HG03025 (cell line): ENCODE results near the gene SNAP25.

Source experiments
- ATAC-seq: cut with Tn5 transposase; IDR thresholded peaks from one replicate; pipeline ENCODE4 v1.9.1; 2021; ENCODE audit warnings: mild to moderate bottlenecking, moderate library complexity; ENCODE audit not compliant: unreplicated experiment, low FRiP score

Gene SNAP25

DNA sequence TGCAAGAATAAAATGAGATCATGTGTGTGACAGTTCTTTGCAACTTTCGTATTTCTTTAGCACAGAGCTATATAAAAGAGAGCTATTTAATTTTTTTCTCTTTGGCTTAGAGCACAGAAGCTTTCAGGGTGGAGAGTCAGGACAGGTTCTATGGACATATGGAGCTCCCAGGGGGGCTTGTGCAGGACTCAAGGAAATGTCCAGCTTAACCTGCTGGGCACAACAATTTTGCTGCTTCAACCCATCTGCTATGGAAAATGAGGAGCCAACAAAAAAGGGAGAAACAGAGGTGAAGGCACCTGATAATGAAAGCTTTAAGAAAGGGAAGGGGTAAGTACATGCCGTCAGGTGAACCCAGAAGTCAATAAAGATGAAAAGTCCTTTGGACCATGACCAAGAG, 5.1 kb upstream of the SNAP25 start:
- no peak for ATAC-seq

DNA sequence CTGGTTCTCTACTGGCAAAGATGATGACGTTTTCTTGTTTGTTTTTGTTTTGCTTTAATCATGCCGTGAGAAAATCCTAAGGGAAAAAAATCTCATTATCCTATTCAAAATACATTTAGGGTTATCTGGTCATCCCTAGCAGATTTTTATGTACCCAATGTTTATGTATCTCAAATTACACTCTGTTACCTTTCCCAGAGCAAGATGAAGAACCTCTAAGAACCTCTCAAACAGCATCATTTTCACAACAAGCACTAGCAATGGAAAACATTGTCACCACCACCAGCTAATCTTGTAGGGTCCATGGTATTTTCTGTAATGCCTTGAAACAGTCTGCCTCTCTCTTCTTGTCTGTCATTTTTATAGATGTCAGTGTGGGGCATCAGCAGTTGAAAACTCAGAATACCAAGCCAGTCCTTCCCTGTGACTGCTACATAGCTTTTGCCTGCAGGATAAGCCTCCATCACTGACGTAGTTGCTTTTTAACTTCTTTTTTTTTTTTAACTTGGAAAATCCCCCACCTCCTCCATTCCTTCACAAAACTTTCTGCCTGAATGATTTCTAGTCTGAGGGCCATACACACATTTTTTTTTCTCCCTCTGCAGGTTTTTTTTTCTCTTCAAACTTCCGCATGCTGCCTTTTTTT, 2.4 kb upstream of the SNAP25 start:
- ATAC-seq, result no peak

DNA sequence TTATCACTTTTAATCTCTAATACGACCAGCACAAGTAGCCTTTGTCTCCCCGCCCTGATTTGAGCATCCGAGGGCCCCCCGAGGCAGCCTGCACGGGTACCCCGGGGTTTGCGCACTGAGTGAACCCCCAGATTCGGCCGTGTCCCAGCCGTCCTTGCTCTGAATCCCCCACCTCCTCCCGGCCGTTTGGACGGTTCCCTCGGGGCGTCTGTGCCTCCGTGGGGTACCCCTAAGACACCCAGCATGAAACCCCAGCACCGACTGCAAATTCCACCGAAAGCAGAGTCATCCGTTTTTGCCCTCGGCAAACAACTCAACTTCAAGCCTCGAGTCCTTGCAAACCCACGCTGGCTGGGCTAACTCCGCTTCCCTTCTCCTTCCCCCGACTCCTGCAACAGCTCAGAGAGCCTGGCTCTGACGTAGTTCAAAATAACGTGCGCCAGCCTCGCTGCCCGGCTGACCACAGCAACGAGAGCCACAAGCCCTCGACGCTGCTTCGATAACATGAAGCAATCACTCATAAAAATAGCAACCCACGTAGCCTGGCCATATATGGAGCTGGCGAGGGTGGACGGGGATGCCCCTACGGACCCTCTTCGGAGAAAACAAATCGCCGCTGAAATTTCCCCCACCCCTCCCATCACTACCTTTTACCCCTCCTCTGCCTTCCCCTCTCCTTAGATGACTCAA, 764 bp upstream of the SNAP25 start:
- ATAC-seq, result no peak

DNA sequence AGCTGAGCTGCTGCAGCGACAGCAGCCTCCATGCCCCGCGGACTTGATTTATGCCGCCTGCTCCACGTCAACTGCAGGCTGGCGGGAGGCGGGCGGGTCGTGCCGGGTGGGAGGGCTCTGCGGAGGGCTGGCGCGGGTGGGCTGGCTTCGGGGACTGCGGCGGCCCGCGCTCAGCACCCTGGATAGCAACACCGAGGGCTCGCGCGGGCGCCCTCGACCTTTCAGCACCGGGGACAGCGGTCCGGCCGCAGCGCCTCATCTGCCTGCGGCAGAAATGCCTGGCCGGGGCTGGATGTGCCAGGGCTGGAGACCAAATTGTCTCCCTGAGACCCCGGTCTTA, 792 bp downstream of the SNAP25 start:
- no peak for ATAC-seq

DNA sequence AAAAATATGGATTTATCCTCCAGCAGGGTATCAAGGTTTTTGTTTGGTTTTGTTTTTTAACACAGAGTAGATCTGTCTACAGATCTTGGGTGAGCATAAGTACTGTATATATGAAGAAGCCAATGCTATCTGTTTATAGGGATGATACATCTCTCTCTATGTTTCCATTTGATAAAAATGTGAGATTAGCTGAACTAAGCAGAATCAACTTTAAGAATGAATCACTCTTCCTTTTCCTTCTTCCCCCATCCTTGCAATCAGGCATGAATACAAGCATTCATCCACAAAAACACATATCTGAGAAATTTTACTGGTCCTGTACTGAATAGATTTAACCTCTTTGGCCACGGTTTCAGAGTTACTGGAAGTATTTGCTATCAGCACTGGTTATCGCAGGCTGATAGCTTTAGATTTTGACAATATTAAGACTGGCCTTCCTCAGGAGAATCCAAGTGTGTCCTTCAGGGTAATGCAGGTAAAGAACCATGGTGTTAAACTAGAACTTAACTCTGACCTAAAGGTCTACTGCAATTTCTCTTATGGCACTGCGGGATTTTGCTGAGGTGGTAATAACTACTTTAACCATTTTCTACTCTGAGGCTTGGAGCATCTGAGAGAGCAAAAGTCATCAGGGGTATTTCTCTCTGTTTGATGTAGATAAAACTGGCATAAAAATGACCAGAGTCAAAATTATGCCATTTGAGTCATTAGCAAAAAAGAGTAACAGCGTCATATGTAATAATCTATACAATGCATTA, 1.5 kb downstream of the SNAP25 start:
- ATAC-seq, result no peak

DNA sequence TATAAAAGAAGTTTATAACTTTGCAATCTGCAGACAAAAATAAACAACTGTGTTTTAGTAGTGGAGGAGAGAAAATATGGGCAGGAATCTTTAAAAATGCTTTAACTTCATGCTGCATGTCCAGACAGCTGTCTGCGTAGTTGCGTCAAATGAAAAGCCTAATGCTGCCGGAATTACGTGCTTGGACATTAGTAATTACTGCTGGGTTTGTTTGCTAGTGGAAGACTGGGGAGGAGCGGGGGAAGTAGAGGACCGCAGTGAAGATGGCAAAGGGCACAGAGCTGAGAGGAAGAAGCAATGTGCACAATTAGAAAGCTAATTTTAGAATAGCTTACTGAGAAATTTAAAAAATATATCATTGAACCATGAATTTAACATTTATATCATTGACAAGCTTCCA, 2.4 kb downstream of the SNAP25 start:
- no peak for ATAC-seq

DNA sequence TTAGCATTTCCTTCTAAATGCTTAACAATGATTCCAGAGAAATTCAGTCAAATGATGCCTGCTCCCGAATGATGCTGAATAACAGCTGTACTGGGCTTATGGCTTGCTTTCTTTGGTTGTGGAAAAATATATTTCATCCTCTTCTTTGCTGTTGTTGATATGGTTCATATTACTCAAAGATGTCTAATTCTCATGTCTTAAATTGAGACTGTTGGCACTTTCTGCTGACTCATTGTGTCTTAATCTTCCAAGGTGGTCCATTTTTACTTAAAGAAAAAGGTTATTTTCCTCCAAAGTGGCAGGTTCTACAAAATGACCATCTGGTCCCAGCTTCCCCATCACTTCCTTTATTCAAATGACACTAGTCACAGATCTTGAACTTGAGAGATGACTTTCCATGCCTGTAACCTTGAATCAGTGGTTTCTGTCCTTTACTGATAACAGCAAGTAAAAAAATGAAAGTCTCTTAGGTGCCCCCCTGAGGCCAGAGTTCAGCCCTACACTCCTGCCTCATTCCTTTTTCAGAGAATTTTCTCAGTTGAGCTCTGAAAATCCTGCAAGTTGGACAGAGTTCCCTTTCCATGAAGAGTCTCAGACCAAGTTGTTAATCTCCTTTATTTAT, 6.9 kb downstream of the SNAP25 start:
- ATAC-seq, result no peak

DNA sequence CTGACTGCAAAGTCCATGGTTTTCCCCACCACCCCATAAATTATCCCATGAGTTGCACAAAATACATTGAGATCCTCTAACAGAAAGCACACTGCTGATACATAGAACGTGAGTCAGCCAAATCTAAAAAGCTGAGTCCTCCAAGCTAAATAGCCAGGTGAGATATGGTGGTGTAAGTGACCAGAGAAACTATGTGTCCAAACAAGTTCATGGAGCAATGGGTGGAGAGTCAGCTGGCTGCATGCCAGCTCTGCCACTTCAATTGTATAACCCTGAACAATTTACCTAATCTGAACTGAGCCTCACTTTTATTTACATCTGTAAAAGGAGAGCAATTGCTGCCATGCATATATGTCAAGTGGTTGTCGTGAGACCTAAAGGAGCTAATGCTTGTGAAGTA, 9.7 kb downstream of the SNAP25 start:
- ATAC-seq, result no peak

DNA sequence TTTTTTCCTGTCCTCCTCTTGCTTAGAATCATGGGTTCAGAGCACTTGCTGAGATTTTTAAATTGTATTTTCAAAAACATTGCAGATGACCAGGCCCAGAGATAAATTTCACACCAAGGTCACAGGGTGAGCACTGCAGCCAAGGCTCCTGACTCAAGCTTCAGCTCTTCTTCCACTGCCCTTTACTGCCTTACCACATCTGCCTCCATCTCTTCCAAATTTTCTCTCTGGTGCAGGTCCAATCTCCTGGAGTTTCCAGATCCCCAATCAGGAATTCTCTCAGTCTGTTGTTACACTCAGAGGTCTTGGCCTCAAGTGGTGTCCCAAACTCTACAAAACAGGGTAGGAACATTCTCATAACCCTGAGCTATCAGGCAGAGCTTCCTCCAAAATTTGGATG, 12.7 kb downstream of the SNAP25 start:
- ATAC-seq, result no peak

DNA sequence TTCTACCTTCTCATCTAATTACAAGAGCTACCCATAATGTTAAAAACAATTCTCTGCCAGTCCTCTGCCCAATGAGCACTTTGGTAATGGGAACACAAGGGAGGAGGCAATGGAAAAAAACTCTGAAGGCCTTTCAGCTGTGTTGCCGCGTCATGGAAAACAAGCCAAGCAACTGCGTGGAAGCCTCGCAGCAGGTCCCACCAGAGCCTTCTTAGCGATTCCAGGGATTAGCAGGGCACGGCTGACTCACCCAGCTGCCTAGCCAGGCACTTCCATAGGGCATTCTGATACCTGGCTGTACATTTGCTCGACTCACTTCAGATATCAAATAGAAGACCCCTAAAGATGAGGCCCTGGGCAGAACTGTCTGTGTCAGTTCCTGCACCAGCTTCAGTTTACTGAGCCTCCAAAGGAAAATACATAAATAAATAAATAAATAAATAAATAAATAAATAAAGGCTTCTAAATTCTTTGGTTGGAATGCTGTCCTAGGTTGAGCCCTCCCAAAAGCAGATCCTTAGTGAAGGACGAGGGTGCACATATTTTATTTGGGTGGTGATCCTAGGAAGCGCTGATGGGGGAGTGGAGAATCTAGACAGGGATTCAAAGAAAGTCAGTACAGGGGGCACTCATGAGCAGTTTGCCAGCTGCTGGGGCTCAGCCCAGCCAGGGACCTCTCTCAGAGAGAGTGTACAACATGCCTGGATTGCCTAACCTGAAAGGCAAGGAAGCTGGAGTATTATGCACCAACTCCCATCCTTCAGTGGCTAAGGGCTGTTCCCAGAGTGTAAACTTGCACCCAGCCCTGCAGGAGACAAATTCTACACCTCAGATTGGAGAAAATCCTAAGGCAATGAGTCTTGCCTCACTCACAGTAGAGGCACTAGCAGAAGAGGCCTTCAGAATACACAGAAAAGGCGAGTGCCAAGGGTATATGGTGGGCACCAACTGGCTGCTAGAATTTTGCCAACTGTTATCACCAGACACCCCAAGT, 18.2 kb downstream of the SNAP25 start:
- ATAC-seq, result no peak

DNA sequence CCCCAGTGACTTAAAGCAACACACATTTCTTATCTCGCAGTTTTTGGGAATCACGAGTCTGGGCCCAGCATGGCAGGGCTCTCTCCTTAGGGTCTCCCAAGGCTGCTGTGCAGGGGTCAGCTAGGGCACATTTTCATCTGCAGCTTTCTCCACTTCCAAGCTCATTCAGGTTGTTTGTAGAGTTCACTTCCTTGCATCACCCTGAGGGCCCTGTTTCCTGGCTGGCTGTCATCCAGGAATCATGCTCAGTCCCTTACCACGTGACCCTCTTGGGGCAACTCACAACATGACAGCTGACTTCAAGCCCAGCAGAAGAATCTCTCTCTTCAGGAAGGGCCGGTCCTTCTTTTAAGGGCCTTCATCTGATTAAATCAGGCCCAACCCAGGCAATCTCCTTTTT, 21.3 kb downstream of the SNAP25 start:
- ATAC-seq, result no peak

DNA sequence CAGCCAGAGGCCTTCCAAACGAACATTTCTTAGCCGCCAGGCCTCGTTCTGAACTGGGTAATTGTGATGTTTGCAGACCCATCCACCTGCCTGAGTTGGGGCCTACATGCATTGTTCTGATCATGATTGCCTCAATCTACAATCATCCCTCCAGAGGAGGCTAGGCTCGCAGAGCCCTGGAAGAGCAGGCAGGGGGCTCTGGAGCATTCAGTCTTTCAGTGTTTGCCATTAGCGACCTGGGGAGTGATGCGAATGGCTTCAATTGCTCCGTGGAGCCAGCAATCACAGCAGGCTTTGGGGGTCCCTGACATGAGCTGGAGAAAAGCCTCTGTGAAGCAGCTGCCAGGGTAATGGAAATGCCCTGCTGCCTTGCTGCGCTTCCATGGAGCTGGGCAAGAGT, 22.0 kb downstream of the SNAP25 start:
- ATAC-seq, result no peak

DNA sequence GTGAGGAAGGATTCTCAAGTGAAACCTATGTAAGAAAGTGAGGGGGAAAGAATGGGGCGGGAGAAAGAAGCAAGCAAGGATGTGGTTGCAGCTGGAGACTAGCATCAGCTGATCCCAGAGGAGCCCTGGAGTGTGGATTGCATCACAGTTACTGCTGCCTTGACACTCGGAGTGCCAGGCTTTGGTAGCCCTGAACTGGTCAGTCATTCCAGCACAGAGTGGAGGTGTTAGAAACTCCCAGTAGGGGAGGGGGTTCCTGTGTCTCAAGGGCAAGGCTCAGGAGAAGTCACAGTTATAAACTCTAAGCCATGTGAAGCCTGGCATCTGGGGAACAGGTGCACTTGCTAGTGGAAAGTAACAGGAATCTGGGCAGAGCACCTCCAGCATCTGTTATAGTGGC, 23.5 kb downstream of the SNAP25 start:
- no peak for ATAC-seq

DNA sequence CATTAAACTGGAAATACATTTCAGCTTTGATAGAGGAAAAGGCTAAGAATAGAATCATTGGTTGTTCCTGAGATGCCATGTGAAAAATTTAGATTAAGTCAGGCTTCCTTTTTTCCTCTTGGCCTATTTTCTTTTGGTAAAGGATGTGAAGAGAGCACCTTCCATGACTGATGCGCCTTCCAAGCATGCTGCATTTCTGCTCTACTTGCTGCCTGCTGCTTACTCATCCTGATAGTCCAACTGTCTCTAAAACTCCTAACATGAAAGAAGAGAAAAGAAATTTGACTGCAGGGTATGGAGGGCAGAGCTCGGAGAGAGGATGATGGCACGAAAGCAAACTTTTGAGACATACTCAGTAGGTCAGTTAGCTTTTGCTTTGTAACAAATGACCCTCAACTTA, 28.8 kb downstream of the SNAP25 start:
- no peak for ATAC-seq

DNA sequence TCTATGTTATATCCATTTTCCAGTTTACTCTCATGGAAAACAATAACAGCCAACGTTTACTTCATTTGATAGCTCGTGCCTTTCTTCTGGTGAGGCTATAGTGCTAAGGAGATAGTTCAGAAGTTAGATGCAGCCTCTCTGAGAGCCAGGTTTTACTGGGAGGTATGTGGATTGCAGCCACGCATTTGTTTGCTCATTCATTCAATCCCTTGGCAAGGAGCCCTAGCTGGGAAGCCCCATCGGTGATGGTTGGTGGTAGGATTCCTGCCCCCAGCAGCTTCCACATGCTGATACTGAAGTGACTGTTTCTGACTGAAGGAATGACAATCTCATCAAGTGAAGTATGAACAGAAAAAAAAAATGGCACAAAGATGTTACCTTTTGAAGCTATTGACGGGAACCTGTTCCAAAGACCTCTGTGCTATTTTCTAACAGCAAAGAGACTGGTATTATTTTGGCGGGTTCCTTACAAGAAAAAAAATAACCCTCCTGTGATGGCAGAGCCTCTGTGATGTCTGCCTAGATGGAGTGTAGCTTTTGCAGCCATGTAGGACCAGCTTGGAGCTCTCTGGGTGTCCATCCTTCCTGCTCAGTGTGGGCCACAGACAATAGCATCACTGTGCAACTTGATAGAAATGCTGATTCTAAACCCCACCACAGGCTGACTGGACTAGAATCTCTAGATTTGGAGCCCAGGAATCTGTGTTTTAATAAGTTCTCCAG, 30.6 kb downstream of the SNAP25 start:
- ATAC-seq, result no peak

DNA sequence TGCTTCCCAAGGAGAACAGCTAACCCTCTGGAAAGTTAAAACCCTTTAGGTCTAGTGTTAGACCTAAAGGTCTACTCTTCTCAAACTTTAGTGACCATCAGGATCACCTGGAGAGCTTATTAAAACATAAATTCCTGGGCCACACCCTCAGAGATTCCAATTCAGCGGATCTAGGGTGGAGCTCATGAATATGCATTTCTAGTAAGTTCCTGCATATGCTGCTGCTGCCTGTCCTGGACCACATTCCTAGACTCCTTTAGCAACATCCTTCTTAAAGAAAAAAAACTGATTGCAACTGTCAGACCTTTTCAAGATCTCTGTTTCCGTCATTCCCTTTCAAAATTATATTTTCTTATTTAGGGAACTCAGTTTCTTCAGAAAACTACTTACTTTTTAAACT, 31.2 kb downstream of the SNAP25 start:
- no peak for ATAC-seq

DNA sequence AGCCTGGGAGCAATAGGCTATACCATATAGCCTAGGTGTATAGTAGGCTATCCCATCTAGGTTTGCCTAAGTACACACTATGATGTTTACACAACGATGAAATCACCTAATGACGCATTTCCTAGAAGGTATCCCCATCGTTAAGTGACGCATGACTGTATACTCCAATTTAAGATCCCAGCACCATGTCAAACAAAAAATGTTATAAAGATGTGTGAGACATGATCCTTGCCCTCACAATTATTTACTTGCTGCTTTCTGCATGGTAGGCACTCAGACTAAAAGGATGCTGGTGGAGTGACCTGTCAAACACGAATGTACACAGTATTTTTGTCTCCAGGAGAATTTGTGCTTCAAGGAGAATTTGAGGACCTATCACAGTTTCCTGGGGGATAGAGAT, 32.3 kb downstream of the SNAP25 start:
- no peak for ATAC-seq

DNA sequence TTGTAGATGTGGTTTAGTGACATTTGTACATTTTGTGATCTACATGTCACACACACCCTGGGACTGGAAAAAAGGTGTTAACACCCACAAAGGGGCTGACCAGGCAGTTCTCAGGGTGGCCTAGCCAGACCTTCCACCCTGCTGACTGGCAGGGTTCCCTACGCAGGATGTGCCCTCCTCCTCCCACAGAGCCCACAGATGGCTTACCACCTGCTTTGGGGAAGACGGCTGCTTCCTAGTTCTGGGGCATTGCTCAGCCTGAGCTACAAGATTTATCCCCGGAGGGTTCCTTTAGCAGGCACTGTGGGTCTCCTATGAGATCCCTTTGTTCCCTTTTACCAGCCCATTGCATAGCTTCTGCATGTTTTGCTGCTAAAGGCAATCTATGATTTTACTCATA, 35.1 kb downstream of the SNAP25 start:
- no peak for ATAC-seq

DNA sequence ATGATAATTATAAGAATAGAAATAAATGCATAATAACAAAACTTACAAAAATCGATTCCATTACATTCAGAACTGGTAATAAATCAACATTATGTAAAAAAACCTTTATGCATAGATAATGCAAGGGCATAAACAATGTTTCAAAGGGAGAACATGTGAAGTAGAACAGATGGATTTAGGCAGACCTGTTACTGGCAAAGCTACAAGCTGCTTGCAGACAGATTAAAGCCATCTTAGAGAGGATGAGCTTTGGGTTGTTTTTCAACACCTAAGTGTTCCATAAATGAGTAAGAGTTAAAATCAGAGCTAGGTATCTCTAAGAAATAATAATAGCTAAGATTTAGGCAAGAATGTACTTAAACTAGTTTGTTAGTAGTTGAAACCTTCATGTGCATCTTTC, 37.2 kb downstream of the SNAP25 start:
- ATAC-seq, result no peak

DNA sequence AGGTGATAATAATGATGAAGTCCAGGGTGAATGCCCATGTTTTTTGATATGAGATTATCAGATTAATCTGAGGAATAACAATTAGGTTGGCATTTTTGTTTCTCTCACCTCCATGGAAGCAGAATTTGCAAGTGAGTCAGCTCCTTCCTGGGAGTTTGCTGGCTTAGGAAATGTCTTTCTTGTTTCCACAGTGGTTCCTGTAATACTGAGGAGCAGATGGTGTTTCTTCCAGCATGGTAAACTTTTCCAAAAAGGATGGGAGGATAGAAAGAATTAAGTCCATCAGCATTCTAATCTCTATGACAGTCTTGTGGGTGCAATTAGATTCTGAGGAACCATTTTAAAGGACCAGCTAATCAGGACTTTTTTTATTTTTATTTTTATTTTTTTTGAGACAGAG, 40.5 kb downstream of the SNAP25 start:
- ATAC-seq, result no peak
